Sigmoid colon (tissue), 7 donors: ENCODE measurements around the gene CD164L2. TPM values are rescaled to one million over a fixed set of nuclear protein-coding genes. Genes with fewer than 3 reads are reported as not detected.
"Not testable (repeated sequence)": the region's sequence is repeated elsewhere in the genome, so short reads cannot be mapped to it uniquely, and the experiment has no call there.

Source experiments
- DNase-seq: peaks from one replicate; pipeline ENCODE4 v3.0.0-alpha.2; 2019
- H3K27ac ChIP-seq, 4 donors: fragments of 200-600 bp; sonication (generic); one replicate each; pipeline ENCODE4 v1.5.1; 2016 to 2019; ENCODE audit warnings: mild to moderate bottlenecking in 1 of 4
- H3K27me3 ChIP-seq, 3 donors: fragments of 200-600 bp; sonication (generic); one replicate each; pipeline ENCODE4 v1.5.1; 2019; ENCODE audit warnings: mild to moderate bottlenecking in 1 of 3
- H3K36me3 ChIP-seq, 4 donors: fragments of 200-600 bp; sonication (generic); one replicate each; pipeline ENCODE4 v1.5.1; 2016 to 2019
- H3K4me1 ChIP-seq, 4 donors: fragments of 200-600 bp; sonication (generic); one replicate each; pipeline ENCODE4 v1.5.1; 2017 to 2019
- H3K4me3 ChIP-seq, 4 donors: fragments of 200-600 bp; sonication (generic); one replicate each; pipeline ENCODE4 v1.5.1; 2017 to 2019; ENCODE audit warnings: mild to moderate bottlenecking in 2 of 4, moderate library complexity in 1 of 4
- H3K9me3 ChIP-seq, 4 donors: fragments of 200-600 bp in 3 of 4; sonication (generic) in 3 of 4; one replicate each; pipeline versions ENCODE4 v1.5.1 to v1.6.1; 2013 to 2019
- EP300 ChIP-seq, 4 donors: sonication (generic); formaldehyde crosslinking; IDR thresholded peaks; one replicate each; pipeline ENCODE4 v1.6.1; 2017; ENCODE audit warnings: antibody characterized with exemption in 4 of 4
- POLR2A ChIP-seq, 2 donors: fragments of 450-650 bp; IDR thresholded peaks; one replicate each; pipeline ENCODE4 v1.6.1; 2016; ENCODE audit warnings: antibody characterized with exemption in 2 of 2, mild to moderate bottlenecking in 2 of 2, moderate library complexity in 2 of 2
- POLR2AphosphoS5 ChIP-seq, 4 donors: sonication (generic); formaldehyde crosslinking; IDR thresholded peaks; one replicate each; pipeline ENCODE4 v1.6.1; 2017; ENCODE audit warnings: antibody characterized with exemption in 4 of 4
- WGBS, 2 donors: extraction: QIAGEN DNeasy Blood & Tissue Kit; methylation state at CpG; one replicate each; pipeline ENCODE4 v1.1.7; 2013; 5-methylcytosine and 5-hydroxymethylcytosine counted together
- intact Hi-C: fragments of 100-400 bp; cut with DNase I; formaldehyde crosslinking; loops from one replicate; pipeline ENCODE4 v1.15.1; 2023
- polyA plus RNA-seq, 3 donors: library from polyadenylated mRNA; stranded (reverse); fragments of 200-250 nt; gene quantifications; one replicate each; pipeline ENCODE4 v1.2.3, GENCODE V29; 2013
- total RNA-seq, 4 donors: library from RNA; depleted of rRNA; stranded (reverse); fragments of >200 nt; gene quantifications; one replicate each; pipeline ENCODE4 v1.1.0, GENCODE V29; 2016
- TF ChIP-seq, protein P1 (sequence below), 4 experiments: fragments of 450-650 bp in 3 of 4; fragments of 200-600 bp in 1 of 4; IDR thresholded peaks; one replicate each; pipeline ENCODE4 v1.5.1; 2016 to 2019; ENCODE audit warnings: antibody characterized with exemption in 4 of 4, mild to moderate bottlenecking in 3 of 4, moderate library complexity in 2 of 4
- donor health status: healthy with polysubstance abuse.
- donor health status: Bipolar disorder and iron deficiency.
- donor health status: healthy.

Gene CD164L2
- total RNA-seq (not detected), polyA plus RNA-seq (1 to 10 TPM in 2 of 3 donors, not detected in 1; 1.2 to 1.9 TPM)

DNA sequence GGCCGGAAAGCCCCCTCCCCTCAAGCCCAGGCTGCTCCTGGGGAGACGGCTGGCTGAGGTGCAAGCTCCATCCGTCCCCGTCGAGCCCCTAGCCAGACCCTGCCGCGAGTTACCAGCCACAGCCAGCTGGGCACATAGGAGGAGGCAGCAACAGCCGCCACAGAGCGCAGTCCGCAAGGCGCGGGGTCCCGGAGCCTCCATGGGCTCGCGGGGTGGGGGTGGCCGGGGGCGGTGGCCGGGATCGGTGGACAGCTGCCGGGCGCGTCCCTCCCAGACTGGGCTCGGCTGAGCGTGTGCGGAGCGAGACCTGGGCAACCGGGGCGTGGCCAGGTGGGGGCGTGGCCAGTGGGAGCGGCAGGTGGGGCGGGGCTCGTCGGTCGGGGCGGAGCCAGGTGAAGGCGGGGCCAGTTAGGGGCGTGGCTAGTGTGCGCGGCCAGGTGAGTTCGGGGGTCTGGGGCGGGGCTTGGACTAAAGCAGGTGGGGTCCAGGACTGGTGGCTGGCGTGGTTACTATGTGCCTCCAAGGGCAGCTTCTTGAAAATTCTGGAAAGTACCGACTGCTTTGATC, at the start of gene CD164L2:
CD164L2 (minus strand) TSS at position 295 of the 567 bp plus-strand sequence; CDS start at position 201, 94 bp downstream.
- 7 to 18% methylated on average over 43 of the region's 43 CpGs for WGBS, 2 donors
- TF ChIP-seq POLR2A (IDR thresholded peaks at IDR 0.05) (no peak), EP300 (IDR thresholded peaks at IDR 0.05) (no peak), POLR2AphosphoS5 (IDR thresholded peaks at IDR 0.05) (no peak)
- TF ChIP-seq, protein P1, sequence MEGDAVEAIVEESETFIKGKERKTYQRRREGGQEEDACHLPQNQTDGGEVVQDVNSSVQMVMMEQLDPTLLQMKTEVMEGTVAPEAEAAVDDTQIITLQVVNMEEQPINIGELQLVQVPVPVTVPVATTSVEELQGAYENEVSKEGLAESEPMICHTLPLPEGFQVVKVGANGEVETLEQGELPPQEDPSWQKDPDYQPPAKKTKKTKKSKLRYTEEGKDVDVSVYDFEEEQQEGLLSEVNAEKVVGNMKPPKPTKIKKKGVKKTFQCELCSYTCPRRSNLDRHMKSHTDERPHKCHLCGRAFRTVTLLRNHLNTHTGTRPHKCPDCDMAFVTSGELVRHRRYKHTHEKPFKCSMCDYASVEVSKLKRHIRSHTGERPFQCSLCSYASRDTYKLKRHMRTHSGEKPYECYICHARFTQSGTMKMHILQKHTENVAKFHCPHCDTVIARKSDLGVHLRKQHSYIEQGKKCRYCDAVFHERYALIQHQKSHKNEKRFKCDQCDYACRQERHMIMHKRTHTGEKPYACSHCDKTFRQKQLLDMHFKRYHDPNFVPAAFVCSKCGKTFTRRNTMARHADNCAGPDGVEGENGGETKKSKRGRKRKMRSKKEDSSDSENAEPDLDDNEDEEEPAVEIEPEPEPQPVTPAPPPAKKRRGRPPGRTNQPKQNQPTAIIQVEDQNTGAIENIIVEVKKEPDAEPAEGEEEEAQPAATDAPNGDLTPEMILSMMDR (IDR thresholded peaks at IDR 0.05), result no peak
- peaks cover 0 to 6% (median 2%) of the 10 kb centered on the region in 4 donors for H3K4me1 ChIP-seq
- H3K36me3 ChIP-seq, result no peaks in the 10 kb centered on the region
- no peaks in the 10 kb centered on the region for H3K9me3 ChIP-seq
- H3K4me3 ChIP-seq, result no peak within 1 kb of the TSS
- no peak within 1 kb of the TSS for H3K27ac ChIP-seq
- DNase-seq, result no peak
- peaks cover 0 to 16% (median 12%) of the 10 kb centered on the region in 3 donors for H3K27me3 ChIP-seq
- intact Hi-C loops, result no loop called here

DNA sequence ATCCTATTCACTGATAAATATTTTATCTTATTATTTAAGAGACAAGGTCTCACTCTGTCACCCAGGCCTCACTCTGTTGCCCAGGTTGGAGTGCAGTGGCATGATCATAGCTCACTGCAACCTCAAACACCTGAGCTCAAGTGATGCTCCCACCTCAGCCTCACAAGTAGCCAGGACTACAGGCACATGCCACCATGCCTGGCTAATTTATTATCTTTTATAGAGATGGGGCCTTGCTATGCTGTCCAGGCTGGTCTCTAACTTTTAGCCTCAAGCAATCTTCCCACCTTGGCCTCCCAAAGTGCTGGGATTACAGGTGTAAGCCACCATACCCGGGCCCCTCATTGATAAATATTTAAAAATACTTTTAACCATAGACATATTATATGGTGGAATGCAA, 49.6 kb upstream of the CD164L2 start:
- 77 to 92% methylated on average over 1 of the region's 1 CpG for WGBS, 2 donors
- DNase-seq, H3K36me3 ChIP-seq, H3K9me3 ChIP-seq, H3K27me3 ChIP-seq, H3K4me3 ChIP-seq: not testable (repeated sequence)
- intact Hi-C loops, result loop anchor here (5.0 kb wide), 1 partner anchor 35 kb away; no protein-coding TSS in a partner anchor
- H3K27ac ChIP-seq, result peak overlapping the region in 2 of 4 donors; percentile 65 to 74
- H3K4me1 ChIP-seq, result peaks cover 0 to 97% (median 89%) of the 10 kb centered on the region in 4 donors

DNA sequence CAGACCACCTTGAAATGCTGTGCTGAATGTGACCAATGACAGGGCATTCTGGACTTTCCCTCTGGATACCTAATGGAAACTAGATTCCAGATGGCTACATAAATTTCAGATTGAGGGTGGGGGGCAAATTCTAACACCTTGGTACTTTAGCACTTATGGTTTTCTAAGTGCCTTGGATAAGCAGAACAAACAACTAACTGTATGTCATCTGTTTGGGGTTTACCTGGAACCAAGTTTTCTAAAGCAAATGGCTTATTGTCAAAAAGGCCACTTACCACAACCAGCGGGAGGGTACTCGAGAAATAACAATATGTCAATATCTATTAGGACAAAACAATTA, 48.4 kb upstream of the CD164L2 start:
- WGBS, 2 donors, result 87 to 88% methylated on average over 2 of the region's 2 CpGs
- H3K27me3 ChIP-seq, result no peaks in the 10 kb centered on the region
- H3K4me1 ChIP-seq, result peaks cover 0 to 97% (median 86%) of the 10 kb centered on the region in 4 donors
- no peak for TF ChIP-seq EP300 (IDR thresholded peaks at IDR 0.05)
- TF ChIP-seq, protein P1 (IDR thresholded peaks at IDR 0.05), result no peak
- TF ChIP-seq POLR2AphosphoS5 (IDR thresholded peaks at IDR 0.05), result no peak
- TF ChIP-seq POLR2A (IDR thresholded peaks at IDR 0.05), result no peak
- DNase-seq, result no peak
- no peak overlapping the region for H3K4me3 ChIP-seq
- peak overlapping the region; percentile 75 to 87 (median 82) for H3K27ac ChIP-seq
- peaks cover 0 to 10% (median 0%) of the 10 kb centered on the region in 4 donors for H3K36me3 ChIP-seq
- H3K9me3 ChIP-seq, result no peaks in the 10 kb centered on the region
- intact Hi-C loops, result loop anchor here (5.0 kb wide), 1 partner anchor 36 kb away; no protein-coding TSS in a partner anchor

DNA sequence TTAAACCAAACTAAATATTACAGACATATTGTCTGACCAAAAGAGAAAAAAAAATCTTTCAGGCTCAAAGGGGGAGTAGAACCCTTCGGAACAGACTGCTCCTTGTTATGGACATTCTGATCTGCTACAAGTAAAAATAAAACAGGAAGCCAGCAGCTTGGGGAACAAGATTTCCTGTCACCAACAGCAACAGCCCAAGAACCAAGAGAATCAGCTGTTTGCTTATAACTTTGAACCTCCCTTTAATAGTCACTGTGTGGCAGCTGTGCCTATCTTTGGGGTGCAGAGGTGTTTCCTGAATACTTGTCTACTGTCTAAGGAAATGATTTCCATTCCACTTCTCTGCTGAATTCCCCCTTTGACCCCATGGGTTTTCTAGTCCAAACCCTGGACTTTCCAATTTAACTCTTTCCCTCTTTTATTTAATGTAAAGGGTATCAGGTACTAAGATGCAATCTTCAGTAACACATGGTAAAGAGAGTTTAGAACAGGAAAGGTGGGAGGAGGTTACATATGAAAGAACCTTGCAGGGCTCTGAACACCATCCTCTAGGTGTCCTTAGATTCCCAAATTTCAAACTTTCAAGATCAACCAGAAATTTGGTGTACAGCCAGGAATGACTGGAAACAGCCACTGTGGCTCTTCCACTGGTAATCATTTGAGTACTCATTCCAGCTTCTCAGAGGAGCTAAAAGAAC, 47.9 kb upstream of the CD164L2 start:
- Histone ChIP-seq H3K9me3 (no peaks in the 10 kb centered on the region), H3K27me3 (no peaks in the 10 kb centered on the region), H3K4me3 (no peak overlapping the region), H3K27ac (peak overlapping the region; percentile 75 to 87 (median 82)), H3K4me1 (peaks cover 0 to 94% (median 81%) of the 10 kb centered on the region in 4 donors), H3K36me3 (peaks cover 0 to 10% (median 0%) of the 10 kb centered on the region in 4 donors)
- no peak for DNase-seq
- intact Hi-C loops, result loop anchor here (5.0 kb wide), 1 partner anchor 36 kb away; no protein-coding TSS in a partner anchor
- TF ChIP-seq EP300 (IDR thresholded peaks at IDR 0.05) (peak in 1 of 4 donors; percentile 51), POLR2A (IDR thresholded peaks at IDR 0.05) (no peak), POLR2AphosphoS5 (IDR thresholded peaks at IDR 0.05) (peak in 1 of 4 donors; percentile 31)
- TF ChIP-seq, protein P1 (IDR thresholded peaks at IDR 0.05), result no peak
- WGBS, 2 donors, result 47 to 65% methylated on average over 1 of the region's 1 CpG

DNA sequence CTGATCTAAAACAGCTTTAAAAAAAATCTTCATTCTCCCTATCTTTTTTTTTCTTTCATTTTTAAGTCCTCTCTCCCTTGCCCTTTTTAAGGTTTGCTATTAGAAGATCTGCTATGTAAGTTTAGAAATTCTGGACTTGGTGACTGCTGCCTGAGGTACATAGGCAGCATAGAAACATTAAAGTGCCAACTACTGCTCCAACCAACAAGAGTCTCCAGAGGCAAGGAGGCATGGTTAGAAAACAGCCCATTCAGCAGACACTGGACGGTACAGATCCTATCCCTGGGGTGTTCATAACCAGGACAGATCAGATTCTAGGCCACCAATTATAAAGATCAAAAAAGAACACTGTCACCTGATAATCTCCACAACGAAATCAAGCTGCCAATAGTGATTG, 45.9 kb upstream of the CD164L2 start:
- no peaks in the 10 kb centered on the region for H3K9me3 ChIP-seq
- H3K4me1 ChIP-seq, result peaks cover 0 to 80% (median 63%) of the 10 kb centered on the region in 4 donors
- H3K27ac ChIP-seq, result peak overlapping the region; percentile 75 to 87 (median 82)
- H3K27me3 ChIP-seq, result no peaks in the 10 kb centered on the region
- no peak for DNase-seq
- TF ChIP-seq POLR2AphosphoS5 (IDR thresholded peaks at IDR 0.05) (no peak), EP300 (IDR thresholded peaks at IDR 0.05) (no peak)
- TF ChIP-seq, protein P1 (IDR thresholded peaks at IDR 0.05), result no peak
- 41 to 48% methylated on average over 2 of the region's 2 CpGs for WGBS, 2 donors
- H3K36me3 ChIP-seq, result peaks cover 0 to 21% (median 0%) of the 10 kb centered on the region in 4 donors
- intact Hi-C loops, result no loop called here
- peak overlapping the region in 3 of 4 donors; percentile 15 to 31 (median 25) for H3K4me3 ChIP-seq
